ENCODE measurements around the gene GCSH. TPM values are rescaled to one million over a fixed set of nuclear protein-coding genes. Genes with fewer than 3 reads are reported as not detected.

GCSH gene
- total and polyA plus RNA-seq, 2 of the 13 experiments (the other 11 are each of a cell fraction or from before 2014, with no cell fraction given) = 35.9 to 103 TPM

DNA sequence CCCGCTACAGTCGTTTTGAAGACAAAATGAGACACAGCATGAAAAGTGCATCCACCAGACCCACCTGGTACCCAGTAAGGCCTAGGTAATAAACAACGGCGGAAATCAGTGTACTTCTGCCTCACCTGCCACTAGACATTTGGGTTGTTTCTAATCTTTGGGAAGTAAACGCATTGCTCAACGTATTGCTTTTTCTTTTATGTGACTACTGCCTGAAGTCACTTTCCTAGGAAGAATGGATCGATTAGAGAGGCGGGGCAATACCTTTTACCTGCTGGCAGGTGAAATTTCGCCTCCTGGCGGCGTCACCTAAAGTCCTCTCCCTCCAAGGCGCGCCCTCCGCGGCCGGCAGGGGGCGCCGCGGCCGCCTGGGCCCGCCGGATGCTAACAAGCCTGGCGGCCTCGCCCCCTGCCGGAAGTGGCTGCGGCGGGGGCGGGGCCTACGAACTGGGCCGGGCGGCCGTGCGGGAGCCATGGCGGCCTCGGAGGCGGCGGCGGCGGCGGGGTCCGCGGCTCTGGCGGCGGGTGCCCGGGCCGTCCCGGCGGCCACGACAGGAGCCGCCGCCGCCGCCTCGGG is 60.7 kb downstream of the GCSH start, which contains the start of gene ATMIN (continued):
- TF ChIP-seq FOXK1 (CRISPR knock-in tag; IDR thresholded peaks at IDR 0.05; ENCODE audit: borderline replicate concordance, low read depth) = no peak
- TF ChIP-seq ZFY (CRISPR knock-in tag; IDR thresholded peaks at IDR 0.05) = no peak
- no peak for TF ChIP-seq ZNF20 (CRISPR knock-in tag; IDR thresholded peaks at IDR 0.05)
- TF ChIP-seq, protein P1, sequence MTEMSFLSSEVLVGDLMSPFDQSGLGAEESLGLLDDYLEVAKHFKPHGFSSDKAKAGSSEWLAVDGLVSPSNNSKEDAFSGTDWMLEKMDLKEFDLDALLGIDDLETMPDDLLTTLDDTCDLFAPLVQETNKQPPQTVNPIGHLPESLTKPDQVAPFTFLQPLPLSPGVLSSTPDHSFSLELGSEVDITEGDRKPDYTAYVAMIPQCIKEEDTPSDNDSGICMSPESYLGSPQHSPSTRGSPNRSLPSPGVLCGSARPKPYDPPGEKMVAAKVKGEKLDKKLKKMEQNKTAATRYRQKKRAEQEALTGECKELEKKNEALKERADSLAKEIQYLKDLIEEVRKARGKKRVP (CRISPR knock-in tag; IDR thresholded peaks at IDR 0.05) = no peak; a peak in 1 of 4 replicates
- TF ChIP-seq, protein P2, sequence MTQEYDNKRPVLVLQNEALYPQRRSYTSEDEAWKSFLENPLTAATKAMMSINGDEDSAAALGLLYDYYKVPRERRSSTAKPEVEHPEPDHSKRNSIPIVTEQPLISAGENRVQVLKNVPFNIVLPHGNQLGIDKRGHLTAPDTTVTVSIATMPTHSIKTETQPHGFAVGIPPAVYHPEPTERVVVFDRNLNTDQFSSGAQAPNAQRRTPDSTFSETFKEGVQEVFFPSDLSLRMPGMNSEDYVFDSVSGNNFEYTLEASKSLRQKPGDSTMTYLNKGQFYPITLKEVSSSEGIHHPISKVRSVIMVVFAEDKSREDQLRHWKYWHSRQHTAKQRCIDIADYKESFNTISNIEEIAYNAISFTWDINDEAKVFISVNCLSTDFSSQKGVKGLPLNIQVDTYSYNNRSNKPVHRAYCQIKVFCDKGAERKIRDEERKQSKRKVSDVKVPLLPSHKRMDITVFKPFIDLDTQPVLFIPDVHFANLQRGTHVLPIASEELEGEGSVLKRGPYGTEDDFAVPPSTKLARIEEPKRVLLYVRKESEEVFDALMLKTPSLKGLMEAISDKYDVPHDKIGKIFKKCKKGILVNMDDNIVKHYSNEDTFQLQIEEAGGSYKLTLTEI (CRISPR knock-in tag; conservative IDR thresholded peaks at IDR 0.05) = no peak
- no peak for TF ChIP-seq ZNF83 (CRISPR knock-in tag; IDR thresholded peaks at IDR 0.05; ENCODE audit: borderline replicate concordance)
- peak; percentile 75 for TF ChIP-seq ERF (CRISPR knock-in tag; IDR thresholded peaks at IDR 0.05)
- no peak for TF ChIP-seq TCF12 (IDR thresholded peaks at IDR 0.05)
- TF ChIP-seq TCF12 (CRISPR knock-in tag; IDR thresholded peaks at IDR 0.05) = no peak
- no peak for TF ChIP-seq ZNF264 (CRISPR knock-in tag; IDR thresholded peaks at IDR 0.05)
- TF ChIP-seq MXD4 (CRISPR knock-in tag; IDR thresholded peaks at IDR 0.05) = no peak
- TF ChIP-seq ZNF724P (CRISPR knock-in tag; IDR thresholded peaks at IDR 0.05; ENCODE audit: borderline replicate concordance) = 0 out of 2 replicates have a peak, but pooled peaks have one; percentile 9
- peak; percentile 65 for TF ChIP-seq ZNF430 (CRISPR knock-in tag; IDR thresholded peaks at IDR 0.05)
- no peak for TF ChIP-seq GPN1 (CRISPR knock-in tag; IDR thresholded peaks at IDR 0.05; ENCODE audit: borderline replicate concordance)
- TF ChIP-seq, protein P3, sequence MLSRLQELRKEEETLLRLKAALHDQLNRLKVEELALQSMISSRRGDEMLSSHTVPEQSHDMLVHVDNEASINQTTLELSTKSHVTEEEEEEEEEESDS (CRISPR knock-in tag; IDR thresholded peaks at IDR 0.05; ENCODE audit: borderline replicate concordance) = no peak
- peak; percentile 42; the same call in 1 of the 2 replicates for TF ChIP-seq ZNF749 (CRISPR knock-in tag; IDR thresholded peaks at IDR 0.05; ENCODE audit: borderline replicate concordance)
- no peak; the same call in 1 of the 2 replicates for TF ChIP-seq ZNF816 (CRISPR knock-in tag; IDR thresholded peaks at IDR 0.05; ENCODE audit: borderline replicate concordance)
- TF ChIP-seq ZNF44 (CRISPR knock-in tag; IDR thresholded peaks at IDR 0.05) = no peak
- no peak for TF ChIP-seq BRCA1 (CRISPR knock-in tag; IDR thresholded peaks at IDR 0.05)
- no peak; the same call in 1 of the 2 replicates for TF ChIP-seq CCDC6 (CRISPR knock-in tag; IDR thresholded peaks at IDR 0.05)
- no peak for TF ChIP-seq ZNF180 (CRISPR knock-in tag; IDR thresholded peaks at IDR 0.05; ENCODE audit: borderline replicate concordance, low read depth)
- no peak for TF ChIP-seq ZNF878 (CRISPR knock-in tag; IDR thresholded peaks at IDR 0.05)
- TF ChIP-seq, protein P4, sequence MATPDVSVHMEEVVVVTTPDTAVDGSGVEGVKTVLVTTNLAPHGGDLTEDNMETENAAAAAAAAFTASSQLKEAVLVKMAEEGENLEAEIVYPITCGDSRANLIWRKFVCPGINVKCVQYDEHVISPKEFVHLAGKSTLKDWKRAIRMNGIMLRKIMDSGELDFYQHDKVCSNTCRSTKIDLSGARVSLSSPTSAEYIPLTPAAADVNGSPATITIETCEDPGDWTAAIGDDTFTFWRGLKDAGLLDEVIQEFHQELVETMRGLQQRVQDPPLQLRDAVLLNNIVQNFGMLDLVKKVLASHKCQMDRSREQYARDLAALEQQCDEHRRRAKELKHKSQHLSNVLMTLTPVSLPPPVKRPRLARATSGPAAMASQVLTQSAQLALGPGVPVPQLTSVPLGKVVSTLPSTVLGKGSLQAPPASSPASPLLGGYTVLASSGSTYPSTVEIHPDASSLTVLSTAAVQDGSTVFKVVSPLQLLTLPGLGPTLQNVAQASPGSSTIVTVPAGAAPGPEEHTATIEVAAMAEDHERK (CRISPR knock-in tag; IDR thresholded peaks at IDR 0.05; ENCODE audit: low read depth) = no peak
- TF ChIP-seq ZNF274 (CRISPR knock-in tag; IDR thresholded peaks at IDR 0.05) = no peak
- no peak for TF ChIP-seq ZNF572 (CRISPR knock-in tag; IDR thresholded peaks at IDR 0.05)
- no peak for TF ChIP-seq ZNF121 (CRISPR knock-in tag; IDR thresholded peaks at IDR 0.05)
